Measurements from ENCODE around the gene FMNL2.

DNA sequence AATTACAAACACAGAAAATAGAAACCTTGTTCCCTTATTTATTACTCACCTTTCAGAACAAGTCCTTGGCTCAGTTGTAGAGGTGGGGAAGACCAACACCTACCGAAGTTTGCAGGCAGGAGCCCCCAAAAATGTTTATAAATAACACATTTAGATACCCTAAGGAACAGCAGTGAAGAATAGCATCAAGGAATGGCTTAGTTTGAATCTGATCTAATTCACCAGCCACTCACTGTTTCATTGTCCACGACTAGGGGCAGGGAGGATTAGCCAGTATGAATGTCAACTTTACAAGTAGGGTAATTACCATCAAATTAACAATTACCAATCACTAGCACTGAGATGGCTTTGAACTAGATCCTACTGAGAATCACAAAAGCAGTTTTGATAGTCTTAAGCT is 316.9 kb downstream of the FMNL2 start:
- TF ChIP-seq POLR2AphosphoS5 (IDR thresholded peaks at IDR 0.05; ENCODE audit: borderline replicate concordance, low read depth, low read length) = no peak
- TF ChIP-seq EZH2 (IDR thresholded peaks at IDR 0.05) = no peak
